Endothelial cell of umbilical vein (primary cell): ENCODE measurements around the gene RASA2.
A peak's percentile ranks its signal among the peaks of the same experiment; 100 is the strongest.

Source experiments
- EZH2 ChIP-seq: IDR thresholded peaks from 2 replicates; pipeline ENCODE4 v1.6.1; 2012; ENCODE audit warnings: borderline replicate concordance, low read depth, mild to moderate bottlenecking, moderate library complexity, low read length, inconsistent platforms; ENCODE audit not compliant: severe bottlenecking
- POLR2A ChIP-seq: IDR thresholded peaks from 2 replicates; pipeline ENCODE4 v1.6.1; 2012; ENCODE audit warnings: low read depth, mild to moderate bottlenecking, control low read depth, low read length
- POLR2AphosphoS5 ChIP-seq: IDR thresholded peaks from 2 replicates; pipeline ENCODE4 v1.6.1; 2012; ENCODE audit warnings: low read depth, mild to moderate bottlenecking, control low read depth, low read length, moderate library complexity; ENCODE audit not compliant: insufficient read depth
- TF ChIP-seq, protein P1 (sequence below), 2 donors: IDR thresholded peaks; 1 replicate in 1 of 2; 2 replicates in 1 of 2; pipeline ENCODE4 v1.5.1; 2011; ENCODE audit warnings: low read length in 2 of 2, mild to moderate bottlenecking in 2 of 2, moderate library complexity in 2 of 2, control low read depth in 1 of 2, inconsistent platforms in 1 of 2, low read depth in 1 of 2; ENCODE audit not compliant: insufficient read depth in 1 of 2; ENCODE audit errors: extremely low read depth in 1 of 2
- TF ChIP-seq, protein P2 (sequence below): IDR thresholded peaks from 2 replicates; pipeline ENCODE4 v1.6.1; 2011; ENCODE audit not compliant: insufficient read depth, insufficient read length

DNA sequence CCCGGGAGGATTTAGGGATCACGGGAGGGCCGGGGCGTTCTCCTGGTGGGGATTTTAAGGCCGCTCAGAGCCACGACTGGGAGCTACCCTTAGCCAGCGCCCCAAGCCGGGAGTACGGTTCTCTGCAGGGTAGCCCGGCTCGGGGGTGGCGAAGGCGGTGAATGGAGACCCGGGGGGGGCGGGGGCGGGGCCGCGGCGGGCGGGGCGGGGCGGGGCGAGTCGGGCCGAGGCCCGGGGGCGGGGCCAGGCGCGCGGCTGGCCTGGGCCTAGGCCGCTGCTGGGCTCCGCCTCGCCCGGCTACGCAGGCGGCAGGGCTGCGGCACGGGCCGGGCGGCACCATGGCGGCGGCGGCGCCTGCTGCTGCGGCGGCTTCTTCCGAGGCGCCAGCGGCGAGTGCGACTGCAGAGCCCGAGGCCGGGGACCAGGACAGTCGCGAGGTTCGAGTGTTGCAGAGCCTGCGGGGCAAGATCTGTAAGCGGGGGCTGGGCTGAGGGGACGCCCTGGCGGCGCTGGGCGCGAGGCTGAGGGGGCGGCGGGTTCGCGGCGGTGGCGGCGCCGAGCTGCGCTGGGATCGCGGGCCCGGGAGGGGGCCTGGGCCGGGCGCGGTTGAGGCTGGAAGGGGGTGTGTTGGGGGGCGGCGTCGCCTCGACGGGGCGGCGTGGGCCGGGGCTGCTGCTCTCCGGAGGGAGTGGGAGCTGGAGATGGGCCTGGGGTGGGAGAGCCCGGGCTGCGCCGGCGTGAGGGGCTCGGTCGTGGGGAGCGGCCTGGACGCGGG is at the start of gene RASA2:
- TF ChIP-seq, protein P1, sequence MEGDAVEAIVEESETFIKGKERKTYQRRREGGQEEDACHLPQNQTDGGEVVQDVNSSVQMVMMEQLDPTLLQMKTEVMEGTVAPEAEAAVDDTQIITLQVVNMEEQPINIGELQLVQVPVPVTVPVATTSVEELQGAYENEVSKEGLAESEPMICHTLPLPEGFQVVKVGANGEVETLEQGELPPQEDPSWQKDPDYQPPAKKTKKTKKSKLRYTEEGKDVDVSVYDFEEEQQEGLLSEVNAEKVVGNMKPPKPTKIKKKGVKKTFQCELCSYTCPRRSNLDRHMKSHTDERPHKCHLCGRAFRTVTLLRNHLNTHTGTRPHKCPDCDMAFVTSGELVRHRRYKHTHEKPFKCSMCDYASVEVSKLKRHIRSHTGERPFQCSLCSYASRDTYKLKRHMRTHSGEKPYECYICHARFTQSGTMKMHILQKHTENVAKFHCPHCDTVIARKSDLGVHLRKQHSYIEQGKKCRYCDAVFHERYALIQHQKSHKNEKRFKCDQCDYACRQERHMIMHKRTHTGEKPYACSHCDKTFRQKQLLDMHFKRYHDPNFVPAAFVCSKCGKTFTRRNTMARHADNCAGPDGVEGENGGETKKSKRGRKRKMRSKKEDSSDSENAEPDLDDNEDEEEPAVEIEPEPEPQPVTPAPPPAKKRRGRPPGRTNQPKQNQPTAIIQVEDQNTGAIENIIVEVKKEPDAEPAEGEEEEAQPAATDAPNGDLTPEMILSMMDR (IDR thresholded peaks at IDR 0.05; ENCODE audit: extremely low read depth in 1 of 2, insufficient read depth in 1 of 2, low read depth in 1 of 2, low read length in 2 of 2), result no peak
- TF ChIP-seq EZH2 (no peak), POLR2A (peak; percentile 93), POLR2AphosphoS5 (peak; percentile 85)
- TF ChIP-seq, protein P2, sequence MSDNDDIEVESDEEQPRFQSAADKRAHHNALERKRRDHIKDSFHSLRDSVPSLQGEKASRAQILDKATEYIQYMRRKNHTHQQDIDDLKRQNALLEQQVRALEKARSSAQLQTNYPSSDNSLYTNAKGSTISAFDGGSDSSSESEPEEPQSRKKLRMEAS, result no peak
